ENCODE data around the gene ZNF710.
"Not testable (repeated sequence)": the region's sequence is repeated elsewhere in the genome, so short reads cannot be mapped to it uniquely, and the experiment has no call there.

ZNF710 gene

DNA sequence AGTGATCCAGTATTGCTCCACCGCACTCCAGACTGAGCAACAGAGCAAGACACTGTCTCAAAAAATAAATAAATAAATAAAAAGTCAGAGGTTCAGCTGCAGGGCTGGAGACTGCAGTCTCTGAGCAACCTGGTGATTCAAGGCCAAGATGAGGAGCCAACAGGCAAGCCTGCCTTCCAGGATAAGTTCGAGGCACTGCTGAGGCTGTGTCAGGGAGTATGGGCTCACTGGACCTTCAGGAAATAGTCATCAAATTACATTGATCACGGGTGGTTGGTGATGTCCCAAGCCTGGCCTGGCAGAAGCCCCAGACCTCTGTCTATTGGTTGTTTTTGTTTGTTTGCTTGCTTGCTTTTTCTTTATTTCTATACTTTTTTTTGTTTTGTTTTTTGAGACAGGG is 59.7 kb downstream of the ZNF710 start:
- no peak for DNase-seq (ENCODE audit: low read depth in 2 of 2)

GRCh38 chr15:90062023-90062442 is 60.9 kb downstream of the ZNF710 start:
- no peak for DNase-seq (ENCODE audit: low read depth in 2 of 2)

- DNase-seq (ENCODE audit: low read depth in 2 of 2): no peak
Observed at GRCh38 chr15:90062462-90062932, 61.4 kb downstream of the ZNF710 start.

DNA sequence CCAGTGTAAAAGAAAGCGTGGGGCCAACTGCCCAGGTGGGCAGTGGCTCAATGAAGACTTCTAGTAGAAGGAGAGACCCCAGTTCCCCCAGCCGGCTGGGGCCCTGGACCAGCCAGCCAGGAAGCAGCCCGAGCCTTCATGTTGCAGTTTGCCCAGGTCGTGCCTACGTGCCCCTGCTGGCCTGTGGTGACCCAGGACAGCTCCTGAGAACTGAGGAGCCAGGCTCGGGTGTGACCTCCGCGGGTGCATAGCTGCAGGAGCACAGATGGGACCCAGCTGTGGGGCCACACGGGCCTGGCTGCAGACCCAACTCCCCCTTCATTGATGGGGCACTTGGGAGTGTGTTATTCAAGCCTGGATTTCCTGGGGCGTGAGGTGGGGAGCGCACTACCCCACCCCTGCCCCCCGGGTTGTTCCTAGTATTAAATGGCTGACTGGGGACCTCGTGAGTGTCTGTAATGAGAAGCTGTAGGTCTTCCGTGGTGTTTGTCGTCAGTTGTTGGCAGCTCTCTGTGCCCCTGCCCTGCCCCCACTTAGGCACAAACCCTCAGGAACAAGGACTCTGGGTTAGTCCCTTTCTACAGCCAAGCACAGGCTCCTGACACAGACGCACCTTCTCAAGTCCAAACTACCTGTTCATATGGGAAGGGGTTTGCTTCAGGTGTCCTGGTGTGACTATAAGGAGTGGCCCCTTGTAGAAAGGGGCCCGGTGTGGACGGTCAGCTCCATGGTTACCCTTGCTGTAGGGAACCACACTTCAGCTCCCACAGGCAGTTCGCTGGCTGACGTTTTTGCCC is 62.0 kb downstream of the ZNF710 start:
- no peak for DNase-seq (ENCODE audit: low read depth in 2 of 2)

- DNase-seq (ENCODE audit: low read depth in 2 of 2): no peak
Observed at GRCh38 chr15:90063770-90064247, 62.7 kb downstream of the ZNF710 start.

GRCh38 chr15:90064911-90065681 is 64.0 kb downstream of the ZNF710 start:
- no peak for DNase-seq (ENCODE audit: low read depth in 2 of 2)

DNA sequence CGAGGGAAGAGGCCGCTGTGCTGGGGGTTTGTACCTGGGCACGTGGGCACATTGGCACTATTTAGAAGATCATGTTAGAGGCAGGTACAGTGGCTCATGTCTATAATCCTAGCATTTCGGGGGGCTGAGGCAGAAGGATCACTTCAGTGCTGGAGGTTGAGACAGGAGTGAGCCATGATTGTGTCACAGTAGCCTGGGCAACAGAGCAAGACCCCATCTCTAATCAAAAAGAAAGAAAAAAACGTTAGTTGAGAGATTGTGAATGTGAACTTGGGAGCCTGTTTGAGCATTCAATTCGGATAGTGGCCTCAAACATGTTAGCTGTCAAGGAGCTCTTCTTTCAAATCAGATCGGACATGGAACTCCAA is 64.5 kb downstream of the ZNF710 start:
- no peak for DNase-seq (ENCODE audit: low read depth in 2 of 2)

- no peak for DNase-seq (ENCODE audit: low read depth in 2 of 2)
Observed at GRCh38 chr15:90067181-90067952, 66.2 kb downstream of the ZNF710 start.

DNA sequence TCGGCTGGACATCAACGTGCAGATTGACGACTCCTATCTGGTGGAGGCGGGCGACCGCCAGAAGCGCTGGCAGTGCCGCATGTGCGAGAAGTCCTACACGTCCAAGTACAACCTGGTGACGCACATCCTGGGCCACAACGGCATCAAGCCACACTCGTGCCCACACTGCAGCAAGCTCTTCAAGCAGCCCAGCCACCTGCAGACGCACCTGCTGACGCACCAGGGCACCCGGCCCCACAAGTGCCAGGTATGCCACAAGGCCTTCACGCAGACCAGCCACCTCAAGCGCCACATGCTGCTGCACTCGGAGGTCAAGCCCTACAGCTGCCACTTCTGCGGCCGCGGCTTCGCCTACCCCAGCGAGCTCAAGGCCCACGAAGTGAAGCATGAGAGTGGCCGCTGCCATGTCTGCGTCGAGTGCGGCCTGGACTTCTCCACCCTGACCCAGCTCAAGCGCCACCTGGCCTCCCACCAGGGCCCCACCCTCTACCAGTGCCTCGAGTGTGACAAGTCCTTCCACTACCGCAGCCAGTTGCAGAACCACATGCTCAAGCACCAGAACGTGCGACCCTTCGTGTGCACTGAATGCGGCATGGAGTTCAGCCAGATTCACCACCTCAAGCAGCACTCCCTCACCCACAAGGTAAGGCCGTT is 67.0 kb downstream of the ZNF710 start:
- DNase-seq (ENCODE audit: low read depth in 2 of 2): no peak

GRCh38 chr15:90070623-90071022 is 69.5 kb downstream of the ZNF710 start:
- not testable (repeated sequence) for DNase-seq (ENCODE audit: low read depth in 2 of 2)

DNA sequence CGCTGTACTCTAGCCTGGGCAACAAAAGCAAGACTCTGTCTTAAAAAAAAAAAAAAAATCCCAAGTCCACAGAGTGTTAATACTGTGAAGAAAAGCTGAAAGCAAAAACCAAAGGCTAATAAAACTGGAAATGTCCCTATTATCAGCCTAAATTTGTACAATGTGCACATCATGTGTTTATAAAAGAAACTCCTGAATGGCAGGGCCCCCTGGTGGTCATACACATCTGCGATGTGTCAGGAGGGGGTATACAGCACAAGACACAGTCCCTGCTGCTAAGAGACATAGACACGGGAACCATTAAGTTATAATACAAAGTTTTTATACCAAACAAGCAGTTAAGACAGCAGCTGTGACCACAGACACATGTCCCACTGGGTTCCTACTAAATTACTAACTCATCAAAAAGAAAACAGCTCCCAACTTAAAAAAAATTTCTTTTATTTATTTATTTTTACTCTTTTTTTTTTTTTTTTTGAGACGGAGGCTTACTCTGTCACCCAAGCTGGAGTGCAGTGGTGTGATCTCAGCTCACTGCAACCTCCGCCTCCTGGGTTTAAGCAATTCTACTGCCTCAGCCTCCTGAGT is 70.2 kb downstream of the ZNF710 start:
- peak; percentile 44 to 47 for DNase-seq (ENCODE audit: low read depth in 2 of 2)

- DNase-seq (ENCODE audit: low read depth in 2 of 2): no peak
Observed at GRCh38 chr15:90072978-90073640, 72.0 kb downstream of the ZNF710 start.

GRCh38 chr15:90074023-90074422 is 72.9 kb downstream of the ZNF710 start:
- DNase-seq (ENCODE audit: low read depth in 2 of 2): no peak

GRCh38 chr15:90074916-90075315 is 73.8 kb downstream of the ZNF710 start:
- no peak for DNase-seq (ENCODE audit: low read depth in 2 of 2)

DNA sequence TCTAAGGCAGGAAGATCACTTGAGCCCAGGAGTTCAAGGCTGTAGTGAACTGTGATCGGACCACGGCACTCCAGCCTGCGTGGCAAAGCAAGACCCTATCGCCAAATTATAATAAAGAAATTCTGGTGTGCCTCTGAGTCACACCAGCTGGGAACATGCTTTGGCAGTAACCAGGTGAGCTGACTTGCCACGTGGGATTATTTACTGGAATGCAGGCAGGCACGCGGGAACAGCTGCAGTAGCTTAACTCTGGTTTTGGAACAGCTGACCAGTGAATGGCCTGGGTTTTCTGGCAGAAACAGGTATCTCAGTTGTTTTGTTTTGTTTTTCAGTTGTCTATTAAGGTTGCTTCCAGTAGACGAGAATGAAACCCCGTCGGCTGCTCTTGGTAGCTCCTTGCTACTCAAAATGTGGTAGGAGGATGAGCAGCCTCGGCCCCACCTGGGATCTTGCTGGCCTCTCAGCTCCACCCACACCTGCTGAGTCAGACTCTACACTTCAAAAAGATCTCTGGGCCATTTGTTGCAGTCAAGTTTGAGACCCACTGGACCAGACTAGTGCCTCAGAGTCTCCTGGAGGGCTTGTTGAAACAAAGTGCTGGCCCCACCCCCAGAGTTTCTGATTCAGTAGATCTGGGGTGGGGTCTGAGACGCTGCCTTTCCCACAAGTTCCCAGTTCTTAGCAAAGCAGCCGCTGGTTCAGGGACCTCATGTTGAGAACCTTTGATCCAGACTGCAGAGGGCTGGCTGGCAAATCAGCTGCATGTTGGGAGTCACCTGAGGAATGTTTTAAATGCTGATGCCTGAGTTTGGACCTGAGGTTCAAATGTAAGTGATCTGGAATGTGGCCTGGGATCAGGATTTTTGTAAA is 74.5 kb downstream of the ZNF710 start:
- no peak for DNase-seq (ENCODE audit: low read depth in 2 of 2)

DNA sequence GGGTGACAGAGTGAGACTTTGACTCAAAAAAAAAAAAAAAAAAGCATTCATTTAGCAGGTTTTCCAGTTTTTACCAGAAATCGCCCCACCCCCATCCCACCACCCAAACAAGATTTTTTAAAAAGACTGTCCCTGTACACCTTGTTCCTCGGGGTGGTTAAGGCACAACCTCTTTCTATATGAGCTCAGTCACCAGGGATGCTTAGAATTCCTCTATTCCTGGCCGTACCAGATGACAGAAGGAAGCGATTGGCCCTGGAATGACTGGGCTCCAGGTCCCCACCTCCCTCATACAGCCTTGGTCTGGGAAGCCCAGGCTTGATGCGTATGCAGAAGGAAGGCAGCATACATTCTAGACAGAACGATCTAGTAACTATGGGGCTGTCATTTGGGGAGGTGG is 75.6 kb downstream of the ZNF710 start:
- DNase-seq (ENCODE audit: low read depth in 2 of 2): no peak

DNA sequence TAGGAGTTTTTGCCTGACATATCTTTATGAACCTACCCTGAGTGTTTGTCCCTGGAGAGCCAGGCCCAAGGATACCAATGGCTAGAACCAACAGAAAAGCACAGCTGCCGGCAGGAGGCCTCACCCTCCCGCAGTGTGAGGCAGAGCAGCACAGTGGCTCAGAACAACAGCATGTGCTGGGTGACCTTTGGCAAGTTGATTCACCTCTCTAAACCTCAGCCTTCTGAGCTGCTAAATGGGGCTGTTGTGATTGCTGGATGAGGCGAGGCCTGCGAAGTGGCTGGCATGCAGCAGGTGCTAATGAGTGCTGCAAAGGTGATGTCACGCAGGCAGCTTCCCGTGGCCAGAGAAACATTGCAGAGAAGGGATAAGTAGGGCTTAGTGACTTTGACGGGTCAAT is 77.8 kb downstream of the ZNF710 start:
- no peak for DNase-seq (ENCODE audit: low read depth in 2 of 2)

- DNase-seq (ENCODE audit: low read depth in 2 of 2): no peak
Observed at GRCh38 chr15:90079619-90080457, 78.7 kb downstream of the ZNF710 start.

DNA sequence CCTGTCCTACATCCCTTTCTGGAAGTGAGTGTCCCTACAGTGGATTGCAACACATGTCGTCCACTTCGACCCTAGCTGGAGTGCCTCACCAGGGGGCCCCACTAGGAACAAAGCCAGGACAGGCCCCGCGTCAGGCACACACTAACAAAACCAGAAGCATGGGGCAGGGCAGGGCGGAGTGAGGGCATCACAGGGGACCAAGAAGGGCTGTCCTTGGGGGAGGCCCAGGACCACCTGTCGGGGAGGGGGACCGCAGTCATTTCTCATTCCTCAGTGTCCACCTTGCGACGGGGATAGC is 79.3 kb downstream of the ZNF710 start:
- DNase-seq (ENCODE audit: low read depth in 2 of 2): no peak
